ENCODE measurements around the gene UIMC1.

DNA sequence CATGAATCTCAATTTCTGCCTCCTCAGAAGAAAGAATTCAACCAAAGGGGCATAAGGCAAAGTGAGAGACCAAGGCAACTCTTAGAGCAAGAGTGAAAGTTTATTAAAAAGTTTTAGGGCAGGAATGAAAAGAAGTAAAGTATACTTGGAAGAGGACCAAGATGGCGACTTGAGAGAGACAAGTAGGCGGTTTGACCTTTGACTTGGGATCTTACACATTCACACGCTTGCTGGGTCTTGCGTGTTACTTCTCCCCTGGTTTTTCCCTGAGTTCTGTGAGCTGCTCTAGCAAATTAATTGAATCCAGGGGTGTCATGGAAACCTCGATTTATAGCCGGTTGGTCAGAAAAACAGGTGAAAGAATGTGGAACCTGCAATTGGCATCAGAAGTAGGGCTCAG is 22.9 kb upstream of the UIMC1 start:
- TF ChIP-seq POLR2A (IDR thresholded peaks at IDR 0.05) (no peak), POLR2AphosphoS5 (IDR thresholded peaks at IDR 0.05) (no peak), EP300 (IDR thresholded peaks at IDR 0.05) (no peak)
- TF ChIP-seq, protein P1, sequence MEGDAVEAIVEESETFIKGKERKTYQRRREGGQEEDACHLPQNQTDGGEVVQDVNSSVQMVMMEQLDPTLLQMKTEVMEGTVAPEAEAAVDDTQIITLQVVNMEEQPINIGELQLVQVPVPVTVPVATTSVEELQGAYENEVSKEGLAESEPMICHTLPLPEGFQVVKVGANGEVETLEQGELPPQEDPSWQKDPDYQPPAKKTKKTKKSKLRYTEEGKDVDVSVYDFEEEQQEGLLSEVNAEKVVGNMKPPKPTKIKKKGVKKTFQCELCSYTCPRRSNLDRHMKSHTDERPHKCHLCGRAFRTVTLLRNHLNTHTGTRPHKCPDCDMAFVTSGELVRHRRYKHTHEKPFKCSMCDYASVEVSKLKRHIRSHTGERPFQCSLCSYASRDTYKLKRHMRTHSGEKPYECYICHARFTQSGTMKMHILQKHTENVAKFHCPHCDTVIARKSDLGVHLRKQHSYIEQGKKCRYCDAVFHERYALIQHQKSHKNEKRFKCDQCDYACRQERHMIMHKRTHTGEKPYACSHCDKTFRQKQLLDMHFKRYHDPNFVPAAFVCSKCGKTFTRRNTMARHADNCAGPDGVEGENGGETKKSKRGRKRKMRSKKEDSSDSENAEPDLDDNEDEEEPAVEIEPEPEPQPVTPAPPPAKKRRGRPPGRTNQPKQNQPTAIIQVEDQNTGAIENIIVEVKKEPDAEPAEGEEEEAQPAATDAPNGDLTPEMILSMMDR (IDR thresholded peaks at IDR 0.05) = no peak

Data from stomach (tissue), 4 donors.